Muscle of leg (tissue), 11 donors: Measurements from ENCODE around the gene GPR32. TPM values are rescaled to one million over a fixed set of nuclear protein-coding genes. Genes with fewer than 3 reads are reported as not detected.
"Not testable (repeated sequence)": the region's sequence is repeated elsewhere in the genome, so short reads cannot be mapped to it uniquely, and the experiment has no call there.

Experiments
- DNase-seq: peaks from one replicate; pipeline ENCODE4 v3.0.0; 2013
- H3K27ac ChIP-seq: one replicate; pipeline ENCODE4 v1.5.1; 2013; ENCODE audit warnings: mild to moderate bottlenecking, low read length, control low read depth
- H3K27me3 ChIP-seq: one replicate; pipeline ENCODE4 v1.6.1; 2013; ENCODE audit warnings: low read length; ENCODE audit not compliant: control insufficient read depth, insufficient read depth
- H3K36me3 ChIP-seq: one replicate; pipeline ENCODE4 v1.6.1; 2013; ENCODE audit warnings: low read length; ENCODE audit not compliant: control insufficient read depth, insufficient read depth
- H3K4me1 ChIP-seq: one replicate; pipeline ENCODE4 v1.6.1; 2013; ENCODE audit warnings: low read length; ENCODE audit not compliant: control insufficient read depth, insufficient read depth
- H3K4me3 ChIP-seq: one replicate; pipeline ENCODE4 v1.5.1; 2013; ENCODE audit warnings: low read length, control low read depth
- H3K9me3 ChIP-seq: replicated peaks from 2 replicates; pipeline ENCODE4 v1.6.1; 2013; ENCODE audit warnings: low read depth, low read length; ENCODE audit not compliant: control insufficient read depth
- WGBS: methylation state at CpG from one replicate; pipeline ENCODE4 v1.1.5; 2013; ENCODE audit warnings: missing lambda C conversion rate; ENCODE audit not compliant: insufficient coverage; 5-methylcytosine and 5-hydroxymethylcytosine counted together
- polyA plus RNA-seq, 8 donors: library from polyadenylated mRNA; unstranded; fragments of 120-200 nt; gene quantifications; one replicate each; pipeline versions ENCODE4 v1.2.1 to v1.2.3, GENCODE V29; 2013; ENCODE audit warnings: inconsistent platforms in 1 of 8, low replicate concordance in 1 of 8; ENCODE audit not compliant: insufficient read length in 8 of 8, insufficient read depth in 1 of 8
- total RNA-seq: library from RNA; stranded (reverse); fragments of 120-200 nt; gene quantifications from one replicate; pipeline ENCODE4 v1.2.4, GENCODE V29; 2013

Gene GPR32
- total and polyA plus RNA-seq, 9 donors: not detected

DNA sequence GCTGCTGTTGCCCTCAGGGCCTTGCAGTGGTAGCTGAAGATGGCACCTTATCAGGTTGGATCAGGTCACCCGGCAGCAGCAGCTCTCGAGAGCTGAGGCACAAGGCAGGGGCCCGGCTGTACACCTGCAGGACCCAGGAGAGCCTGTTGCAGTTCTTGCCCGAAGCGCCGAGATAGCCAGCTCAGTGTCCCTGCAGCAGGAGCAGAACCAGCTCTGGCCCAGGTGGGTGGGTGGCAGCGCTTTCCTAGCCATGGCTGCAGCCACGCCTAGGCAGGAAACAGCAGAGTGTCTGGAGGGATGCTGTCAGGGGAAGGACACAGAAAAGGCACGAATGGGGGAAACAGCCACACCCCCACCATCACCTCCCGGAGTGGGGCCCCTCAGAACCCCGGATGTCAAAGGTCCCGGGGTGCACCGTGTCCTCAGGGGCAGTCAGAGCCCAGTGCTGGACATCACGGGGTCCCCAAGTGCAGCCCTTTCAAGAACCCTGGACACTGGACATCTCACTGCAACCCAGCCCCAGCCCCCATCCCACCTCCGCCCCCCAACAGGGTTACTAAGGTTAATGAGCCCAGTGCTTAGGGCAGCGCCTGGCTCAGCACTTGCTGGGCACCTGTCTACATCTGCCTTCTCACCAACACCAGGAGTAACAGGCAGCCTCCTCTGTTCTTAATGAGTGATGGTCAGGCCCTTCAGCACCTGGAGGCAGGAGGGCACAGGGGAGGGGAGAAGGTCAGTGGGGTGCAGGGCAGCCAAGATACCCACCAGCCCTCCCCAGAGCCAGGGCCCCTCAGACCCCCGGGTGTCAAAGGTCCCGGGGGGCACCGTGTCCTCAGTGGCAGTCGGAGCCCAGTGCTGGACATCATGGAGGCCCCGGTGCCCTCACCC, 28.6 kb downstream of the GPR32 start:
- 86% methylated on average over 18 of the region's 21 CpGs for WGBS
- no peaks in the 10 kb centered on the region for H3K27me3 ChIP-seq
- peaks cover 59% of the 10 kb centered on the region for H3K36me3 ChIP-seq
- DNase-seq: no peak
- no peak overlapping the region for H3K27ac ChIP-seq
- H3K4me1 ChIP-seq: peaks cover 17% of the 10 kb centered on the region
- no peak overlapping the region for H3K4me3 ChIP-seq
- H3K9me3 ChIP-seq: no peaks in the 10 kb centered on the region

DNA sequence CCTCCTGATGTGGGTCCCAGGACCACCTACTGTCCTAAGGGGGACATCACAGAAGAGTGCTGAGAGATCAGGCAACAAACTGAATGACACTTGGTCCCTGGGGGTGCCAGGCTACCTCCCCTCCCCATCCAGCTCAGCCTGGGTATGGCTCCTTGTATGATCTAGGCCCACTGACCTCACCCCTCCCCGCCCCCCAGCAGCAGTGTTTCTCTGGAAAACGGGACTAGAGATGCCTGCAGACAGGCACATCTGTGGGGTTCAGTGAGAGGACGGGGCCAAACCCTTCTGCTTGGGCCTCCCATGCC, 29.2 kb downstream of the GPR32 start:
- Histone ChIP-seq H3K9me3 (no peaks in the 10 kb centered on the region), H3K4me1 (peaks cover 17% of the 10 kb centered on the region), H3K27ac (no peak overlapping the region), H3K4me3 (no peak overlapping the region), H3K27me3 (no peaks in the 10 kb centered on the region), H3K36me3 (peaks cover 59% of the 10 kb centered on the region)
- DNase-seq: no peak
- WGBS: 77% methylated on average over 3 of the region's 3 CpGs

DNA sequence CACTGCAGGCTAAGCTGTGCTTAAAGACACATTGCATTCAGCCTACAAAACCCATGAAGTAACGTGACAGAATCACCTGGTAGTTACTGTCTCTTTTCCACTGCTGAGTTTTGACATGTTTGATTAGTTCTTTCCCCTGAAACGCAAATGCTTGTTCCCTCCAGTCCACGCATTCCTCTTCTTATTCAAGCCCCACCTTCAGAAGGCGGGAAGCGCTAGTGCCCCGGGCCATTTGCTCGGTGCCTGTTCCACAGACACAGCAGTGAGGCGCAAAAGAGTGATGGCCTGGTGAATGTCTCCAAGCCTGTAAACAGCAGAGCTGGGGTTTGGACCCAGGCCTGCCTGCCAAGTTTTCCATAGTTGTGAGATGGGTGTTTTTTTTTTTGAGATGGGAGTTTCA, 30.8 kb downstream of the GPR32 start:
- WGBS: 86% methylated on average over 2 of the region's 8 CpGs
- Histone ChIP-seq H3K9me3 (no peaks in the 10 kb centered on the region), H3K36me3 (peaks cover 51% of the 10 kb centered on the region), H3K27ac (no peak overlapping the region), H3K4me3 (no peak overlapping the region), H3K4me1 (peaks cover 24% of the 10 kb centered on the region), H3K27me3 (no peaks in the 10 kb centered on the region)
- no peak for DNase-seq

DNA sequence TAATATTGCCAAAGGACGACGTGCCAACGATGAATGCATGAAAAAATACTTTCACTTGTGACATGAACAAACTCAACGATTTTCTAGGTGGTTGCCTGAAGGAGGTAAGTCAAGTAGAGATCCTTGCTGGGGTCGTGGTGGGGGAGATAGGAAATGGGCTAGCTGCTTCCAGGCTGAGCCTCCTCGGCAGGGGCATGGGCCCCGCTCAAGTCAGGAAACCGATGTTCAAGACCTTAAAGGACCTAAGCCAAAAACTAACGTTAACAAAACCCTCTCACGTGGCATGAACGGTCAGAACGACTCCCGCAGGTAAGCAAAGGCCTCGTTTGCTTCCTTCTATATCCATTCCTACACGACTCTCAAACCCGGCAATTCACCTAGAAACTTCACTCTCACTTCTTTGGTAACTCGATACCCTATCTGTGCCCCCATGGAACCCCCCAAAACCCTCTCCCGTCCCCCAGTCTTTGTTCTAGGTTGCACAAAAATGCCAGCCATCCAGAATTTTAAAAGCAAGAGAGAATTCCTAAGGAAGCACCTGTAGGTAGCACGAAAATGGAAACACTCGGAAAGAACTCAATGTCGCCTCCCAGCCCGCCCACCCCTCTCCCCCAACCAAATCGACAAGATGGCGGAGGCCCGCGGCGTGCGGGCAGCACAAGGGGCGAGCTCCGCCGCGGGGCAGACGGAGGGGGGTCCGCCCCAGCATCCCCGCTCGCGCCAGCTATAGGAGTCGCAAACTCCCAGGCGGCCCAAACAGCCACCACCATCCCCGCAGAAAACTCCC, 33.6 kb downstream of the GPR32 start:
- H3K4me1 ChIP-seq: peaks cover 24% of the 10 kb centered on the region
- H3K27ac ChIP-seq: peak overlapping the region; percentile 99
- peaks cover 26% of the 10 kb centered on the region for H3K36me3 ChIP-seq
- no peaks in the 10 kb centered on the region for H3K27me3 ChIP-seq
- H3K4me3 ChIP-seq: peak overlapping the region; percentile 97
- no peak for DNase-seq
- no peaks in the 10 kb centered on the region for H3K9me3 ChIP-seq
- WGBS: 0% methylated on average over 30 of the region's 40 CpGs

DNA sequence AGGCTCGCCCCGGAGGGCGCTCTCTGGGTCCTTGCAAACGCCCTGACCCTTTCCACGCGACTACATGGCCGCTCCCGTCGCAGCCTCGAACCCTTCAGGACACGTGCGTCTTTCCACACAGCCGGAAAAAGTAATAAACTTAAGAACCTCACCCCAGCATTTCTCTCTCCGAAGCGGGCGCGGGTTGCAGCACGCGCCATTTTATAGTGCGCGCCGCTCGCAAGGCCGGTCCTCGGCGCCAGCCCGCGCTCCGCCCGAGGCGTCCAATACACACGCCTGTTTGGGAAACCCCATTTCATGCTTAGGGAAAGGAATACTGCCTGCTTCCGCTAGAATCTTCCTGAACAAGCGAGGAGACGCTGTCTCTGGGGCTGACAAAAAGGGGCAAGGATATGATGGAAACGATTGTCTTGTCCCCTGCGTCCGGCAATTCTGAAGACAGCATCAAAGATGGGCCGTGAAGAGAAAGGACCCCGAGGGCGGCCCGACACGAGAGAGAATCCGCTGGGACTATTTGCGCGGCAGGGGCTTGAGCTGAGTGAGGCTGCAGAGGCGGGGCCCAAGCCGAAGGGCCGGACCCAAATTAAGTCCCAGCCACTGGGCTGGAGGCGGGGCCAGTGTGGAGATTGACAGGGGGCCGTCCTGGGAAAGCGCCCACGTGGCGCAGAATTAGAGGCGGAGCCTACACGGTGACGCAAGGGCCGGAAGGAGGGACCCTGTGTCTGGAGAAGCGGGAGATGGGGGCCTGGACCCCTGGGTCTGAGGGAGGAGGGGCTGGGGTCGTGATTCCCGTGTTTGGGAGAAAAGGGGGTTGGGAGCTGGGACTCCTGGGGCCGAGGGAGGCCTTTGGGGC, 34.4 kb downstream of the GPR32 start:
- peaks cover 19% of the 10 kb centered on the region for H3K36me3 ChIP-seq
- peaks cover 24% of the 10 kb centered on the region for H3K4me1 ChIP-seq
- peak; percentile 100 for DNase-seq
- peak overlapping the region; percentile 99 for H3K27ac ChIP-seq
- H3K9me3 ChIP-seq: no peaks in the 10 kb centered on the region
- no peaks in the 10 kb centered on the region for H3K27me3 ChIP-seq
- H3K4me3 ChIP-seq: peak overlapping the region; percentile 97
- WGBS: under 1% methylated on average over 61 of the region's 62 CpGs

DNA sequence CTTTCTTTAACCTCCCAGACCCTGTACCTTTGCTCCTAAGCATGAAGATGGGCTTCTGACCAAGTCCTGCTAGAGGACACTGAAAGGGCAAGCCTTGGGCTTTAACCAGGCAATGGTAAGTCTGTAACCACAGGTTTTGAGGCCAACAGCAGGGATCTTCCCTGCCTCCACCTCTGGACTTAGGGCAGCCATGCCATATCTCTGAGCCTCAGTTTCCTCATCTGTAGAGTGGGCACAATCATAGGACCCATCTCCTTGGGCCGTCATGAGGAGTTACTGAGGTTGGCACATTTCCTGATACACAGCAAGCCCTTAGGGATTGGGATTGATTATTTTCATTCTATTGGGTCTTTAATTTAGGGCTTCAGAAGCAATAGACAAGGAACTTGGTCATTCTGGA, 38.6 kb downstream of the GPR32 start:
- DNase-seq: no peak
- no CpG with 5 or more reads among the region's 1 CpG for WGBS
- H3K27ac ChIP-seq: no peak overlapping the region

DNA sequence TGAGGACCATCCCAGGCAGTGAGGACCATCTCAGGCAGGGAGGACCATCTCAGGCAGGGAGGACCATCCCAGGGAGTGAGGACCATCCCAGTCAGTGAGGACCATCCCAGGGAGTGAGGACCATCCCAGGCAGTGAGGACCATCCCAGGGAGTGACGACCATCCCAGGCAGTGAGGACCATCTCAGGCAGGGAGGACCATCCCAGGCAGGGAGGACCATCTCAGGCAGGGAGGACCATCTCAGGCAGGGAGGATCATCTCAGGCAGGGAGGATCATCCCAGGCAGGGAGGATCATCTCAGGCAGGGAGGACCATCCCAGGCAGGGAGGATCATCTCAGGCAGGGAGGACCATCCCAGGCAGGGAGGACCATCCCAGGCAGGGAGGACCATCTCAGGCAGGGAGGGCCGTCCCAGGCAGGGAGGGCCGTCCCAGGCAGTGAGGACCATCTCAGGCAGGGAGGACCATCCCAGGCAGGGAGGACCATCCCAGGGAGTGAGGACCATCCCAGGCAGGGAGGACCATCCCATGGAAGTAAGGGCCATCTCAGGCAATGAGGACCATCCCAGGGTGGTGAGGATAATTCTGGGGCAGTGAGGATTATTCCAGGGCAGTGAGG, 41.5 kb downstream of the GPR32 start:
- not testable (repeated sequence) for H3K36me3 ChIP-seq

More for the DNA sequence above, 38.6 kb downstream of the GPR32 start:
- Histone ChIP-seq H3K4me1 (peaks cover 7% of the 10 kb centered on the region), H3K27me3 (no peaks in the 10 kb centered on the region), H3K9me3 (no peaks in the 10 kb centered on the region), H3K36me3 (no peaks in the 10 kb centered on the region), H3K4me3 (no peak overlapping the region)

DNA sequence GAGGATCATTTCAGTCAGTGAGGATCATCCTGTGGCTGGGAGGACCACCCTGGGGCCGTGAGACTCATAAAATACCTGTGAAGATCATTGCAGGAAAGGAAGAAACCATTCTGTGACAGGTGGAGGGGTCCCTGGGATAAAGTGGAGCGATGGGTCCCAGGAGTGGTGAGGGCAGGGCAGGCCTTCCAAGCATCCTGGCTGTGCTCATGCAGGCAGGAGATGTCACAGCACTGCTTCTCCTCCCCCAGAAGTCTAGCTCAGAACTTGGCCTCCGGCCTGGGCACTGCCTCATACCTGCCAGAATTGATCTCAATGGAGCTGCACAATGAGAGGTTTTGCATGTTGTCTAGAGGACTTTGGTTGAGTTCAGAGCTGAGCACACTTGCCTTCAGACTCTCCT, 42.2 kb downstream of the GPR32 start:
- Histone ChIP-seq H3K9me3 (no peaks in the 10 kb centered on the region), H3K36me3 (no peaks in the 10 kb centered on the region), H3K4me1 (no peaks in the 10 kb centered on the region), H3K27ac (no peak overlapping the region), H3K4me3 (no peak overlapping the region), H3K27me3 (peaks cover 16% of the 10 kb centered on the region)
- no peak for DNase-seq
- WGBS: 60% methylated on average over 2 of the region's 3 CpGs

More for the DNA sequence above, 41.5 kb downstream of the GPR32 start:
- not testable (repeated sequence) for H3K9me3 ChIP-seq, DNase-seq, H3K4me1 ChIP-seq, H3K4me3 ChIP-seq, H3K27ac ChIP-seq
- 49% methylated on average over 3 of the region's 3 CpGs for WGBS
- peaks cover 11% of the 10 kb centered on the region for H3K27me3 ChIP-seq

DNA sequence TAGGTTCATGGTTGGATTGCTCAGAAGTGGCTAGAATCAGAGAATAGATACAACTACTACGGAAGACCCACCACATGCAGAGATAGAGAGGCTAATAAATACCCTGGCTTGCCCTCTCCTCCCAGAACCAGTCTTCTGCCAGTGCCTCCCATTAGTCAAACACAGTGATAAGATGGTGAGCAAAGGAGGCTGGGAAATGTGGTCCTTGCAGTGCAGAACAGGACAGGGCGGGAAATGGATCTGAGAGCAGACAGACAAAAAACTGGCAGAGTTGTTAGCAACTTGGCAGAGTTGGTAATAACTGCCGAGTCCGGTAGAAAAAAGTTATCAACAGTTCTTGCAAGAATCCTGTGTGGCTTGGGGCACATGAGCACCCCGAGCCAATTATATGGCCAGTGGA, 44.6 kb downstream of the GPR32 start:
- Histone ChIP-seq H3K9me3 (no peaks in the 10 kb centered on the region), H3K4me1 (peaks cover 7% of the 10 kb centered on the region), H3K4me3 (no peak overlapping the region), H3K27ac (no peak overlapping the region), H3K36me3 (no peaks in the 10 kb centered on the region), H3K27me3 (peaks cover 39% of the 10 kb centered on the region)
- 92% methylated on average over 4 of the region's 5 CpGs for WGBS
- no peak for DNase-seq
